Loucy (cell line): ENCODE data around the gene CENPP.

Experiments
- CTCF ChIP-seq: fragments of 200-600 bp; sonication (generic); conservative IDR thresholded peaks from 2 replicates; pipeline ENCODE4 v1.5.1; 2014; ENCODE audit warnings: mild to moderate bottlenecking, antibody characterized with exemption, low read length
- EZH2phosphoT487 ChIP-seq: fragments of 200-600 bp; IDR thresholded peaks from 2 replicates; pipeline ENCODE4 v1.6.1; 2018; ENCODE audit warnings: antibody characterized with exemption, mild to moderate bottlenecking, moderate library complexity, borderline replicate concordance

GRCh38 chr9:92627651-92628050 lies 301.9 kb downstream of the CENPP start:
- TF ChIP-seq EZH2phosphoT487, result no peak
- TF ChIP-seq CTCF, result no peak
